ENCODE data around the gene CENPM. TPM values are rescaled to one million over a fixed set of nuclear protein-coding genes. Genes with fewer than 3 reads are reported as not detected.
A peak's percentile ranks its signal among the peaks of the same experiment; 100 is the strongest.

The CENPM gene
- total RNA-seq, 1 donor from 2014 or later, result 3.2 TPM

DNA sequence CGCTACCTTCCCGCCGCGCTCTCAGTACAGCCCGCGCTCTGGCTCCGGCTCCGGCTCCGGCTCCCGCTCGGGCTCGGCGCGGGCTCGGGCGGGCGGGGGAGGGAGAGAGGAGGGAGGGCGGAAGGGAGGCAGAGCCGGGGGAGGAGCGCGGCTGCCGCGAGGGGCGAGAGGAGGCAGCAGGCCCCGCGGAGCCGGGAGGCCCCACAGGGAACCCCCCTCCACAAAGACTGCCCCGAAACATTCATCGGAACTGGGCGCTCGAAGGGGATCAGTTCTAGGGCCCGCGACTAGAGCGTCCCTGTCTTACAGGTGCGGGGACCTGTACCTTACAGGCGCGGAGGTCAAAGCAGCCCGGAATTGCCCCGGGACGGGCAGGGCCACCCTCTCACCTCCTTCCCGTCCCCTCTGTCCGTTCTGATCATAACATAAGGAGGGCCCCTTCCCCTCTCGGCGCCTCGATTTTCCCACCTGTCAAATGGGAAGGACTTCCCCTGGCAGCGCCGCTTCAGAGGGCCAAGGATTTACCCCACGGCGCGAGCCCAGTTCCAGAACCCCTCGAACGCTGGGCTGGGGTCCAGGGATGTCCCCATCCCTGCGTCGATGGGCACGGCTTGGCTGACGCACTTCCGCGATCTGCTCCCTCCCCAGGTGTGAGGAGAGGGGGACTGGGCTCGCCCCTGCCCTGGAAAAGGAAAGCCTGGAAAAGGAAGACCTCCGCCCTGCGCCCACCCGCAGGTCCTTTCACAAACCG lies 31.7 kb downstream of the CENPM start, which contains the start of gene SHISA8:
TSS of gene SHISA8 (minus strand) at position 40 of the 751 bp plus-strand sequence. CDS start 407 bp downstream, outside the sequence.
- no peak for DNase-seq (ENCODE audit: low spot score)

DNA sequence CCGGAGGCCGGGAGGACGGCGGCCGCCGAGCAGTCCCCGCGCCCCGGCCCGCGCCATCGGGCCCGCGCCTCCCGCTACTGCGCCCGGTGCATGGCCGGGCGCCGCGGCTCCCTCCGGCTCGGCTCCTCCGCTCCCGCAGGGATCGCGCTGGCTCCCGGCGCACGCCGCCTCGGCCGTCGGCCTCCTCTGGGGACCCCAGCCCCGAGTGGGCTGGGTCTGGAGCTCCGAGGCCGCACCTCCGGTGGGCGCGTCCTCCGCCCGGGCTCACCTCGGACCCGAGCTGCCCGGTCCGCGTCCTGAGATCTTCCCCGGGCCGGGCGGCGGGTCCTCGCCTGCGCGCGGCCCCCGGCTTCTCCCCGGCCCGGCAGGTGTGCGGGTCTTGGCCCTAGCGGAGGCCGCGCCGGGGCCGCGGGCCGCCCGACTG lies 32.3 kb downstream of the CENPM start:
- no peak for DNase-seq (ENCODE audit: low spot score)

DNA sequence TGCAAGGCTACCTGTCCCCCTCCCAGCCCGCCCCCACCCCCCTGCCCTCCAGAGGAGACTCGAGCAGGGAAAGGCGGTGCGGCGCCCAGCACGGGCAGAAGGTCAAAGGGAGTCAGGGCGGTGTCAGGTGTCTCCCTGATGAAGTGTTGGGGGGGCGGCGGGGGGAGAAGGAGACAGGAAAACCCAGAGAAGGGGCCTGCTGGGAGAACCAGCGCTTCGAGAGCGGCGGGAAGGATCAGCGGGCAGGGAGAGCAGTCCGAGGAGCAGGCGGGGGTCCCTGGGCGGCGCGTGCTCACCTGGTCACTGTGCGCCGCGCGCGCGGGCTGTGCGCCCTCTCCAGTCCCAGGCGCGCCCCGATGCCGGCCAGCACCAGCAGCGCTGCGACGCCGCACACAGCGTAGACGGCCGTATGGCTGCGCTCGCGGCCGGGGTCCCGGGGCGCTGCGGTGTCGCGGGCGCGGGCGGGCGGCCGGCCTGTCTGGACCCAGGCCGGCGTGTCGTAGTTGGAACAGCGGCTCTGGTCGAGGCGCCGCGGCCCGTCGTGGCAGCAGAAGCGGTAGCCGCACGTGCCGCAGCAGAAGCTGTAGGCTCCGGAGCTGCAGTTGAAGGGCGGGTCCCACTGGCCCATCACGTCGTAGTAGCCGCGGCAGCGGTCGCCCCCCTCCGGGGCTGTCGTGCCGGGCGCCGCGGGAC lies 33.0 kb downstream of the CENPM start:
- no peak for DNase-seq (ENCODE audit: low spot score)

DNA sequence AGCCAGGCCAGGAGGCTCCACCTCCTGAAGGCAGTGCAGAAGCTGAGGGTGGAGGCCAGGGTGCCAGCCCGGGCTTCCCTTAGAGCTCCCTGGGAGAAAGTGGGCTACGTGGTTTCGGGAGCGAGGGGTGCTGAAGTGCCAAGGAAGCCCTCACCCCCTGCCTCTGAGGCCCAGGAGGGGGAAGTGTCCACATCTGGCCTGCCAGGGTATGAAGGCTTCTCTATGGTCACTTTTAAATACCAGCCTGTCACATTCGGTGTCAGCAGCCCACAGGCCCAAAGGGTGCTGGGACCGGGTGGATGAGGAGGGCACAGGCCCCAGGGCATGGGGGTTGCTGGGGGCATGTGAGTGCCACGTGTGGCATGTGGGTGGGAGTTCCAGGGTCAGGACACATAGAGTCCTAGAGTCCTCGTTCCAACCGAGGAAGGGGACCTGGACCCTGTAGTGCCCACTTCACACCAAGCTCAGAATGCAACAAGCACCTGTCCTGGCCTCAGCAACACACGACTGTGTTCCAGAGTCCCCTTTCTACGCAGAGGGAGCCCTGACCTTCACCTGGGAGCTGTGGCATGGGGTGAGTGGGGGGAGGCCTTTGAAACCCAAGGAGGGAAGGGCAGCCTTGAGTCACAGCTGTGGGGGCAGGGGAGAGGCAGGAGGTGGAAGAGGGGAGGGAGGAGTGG lies 33.8 kb downstream of the CENPM start:
- no peak for DNase-seq (ENCODE audit: low spot score)

DNA sequence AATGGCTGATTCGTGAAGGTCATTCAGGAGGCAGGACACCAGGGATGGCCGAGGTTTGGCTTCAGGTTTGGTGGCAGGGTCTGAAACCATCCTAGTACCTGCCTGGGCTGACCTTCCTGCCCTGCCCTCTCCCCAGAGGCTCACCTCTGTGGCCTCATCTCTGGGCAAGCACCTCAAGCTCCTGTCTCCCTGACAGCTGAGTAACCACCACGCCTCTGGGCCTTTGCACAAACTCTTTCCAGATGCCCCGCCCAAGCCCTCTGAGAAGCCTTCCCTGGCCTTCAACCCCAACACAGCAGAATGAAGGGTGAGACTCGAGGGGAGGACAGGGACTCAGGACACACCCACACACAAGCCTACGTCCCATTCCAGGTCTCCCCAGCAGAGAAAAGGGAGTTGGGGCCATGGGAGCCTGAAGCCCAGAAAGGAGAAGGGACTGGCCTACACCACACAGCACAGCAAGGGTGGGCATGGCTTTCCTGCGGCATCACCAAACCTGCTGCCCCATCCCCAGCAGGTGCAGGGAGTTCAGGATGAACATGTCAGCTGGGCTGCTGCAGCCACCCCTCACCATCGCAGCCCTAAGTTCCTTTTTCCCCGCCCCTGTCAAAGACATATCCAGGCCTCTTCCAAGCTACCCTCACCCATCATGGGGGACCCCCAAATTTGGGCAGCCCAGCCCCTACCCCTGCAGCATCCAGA lies 34.5 kb downstream of the CENPM start:
- DNase-seq (ENCODE audit: low spot score), result no peak

DNA sequence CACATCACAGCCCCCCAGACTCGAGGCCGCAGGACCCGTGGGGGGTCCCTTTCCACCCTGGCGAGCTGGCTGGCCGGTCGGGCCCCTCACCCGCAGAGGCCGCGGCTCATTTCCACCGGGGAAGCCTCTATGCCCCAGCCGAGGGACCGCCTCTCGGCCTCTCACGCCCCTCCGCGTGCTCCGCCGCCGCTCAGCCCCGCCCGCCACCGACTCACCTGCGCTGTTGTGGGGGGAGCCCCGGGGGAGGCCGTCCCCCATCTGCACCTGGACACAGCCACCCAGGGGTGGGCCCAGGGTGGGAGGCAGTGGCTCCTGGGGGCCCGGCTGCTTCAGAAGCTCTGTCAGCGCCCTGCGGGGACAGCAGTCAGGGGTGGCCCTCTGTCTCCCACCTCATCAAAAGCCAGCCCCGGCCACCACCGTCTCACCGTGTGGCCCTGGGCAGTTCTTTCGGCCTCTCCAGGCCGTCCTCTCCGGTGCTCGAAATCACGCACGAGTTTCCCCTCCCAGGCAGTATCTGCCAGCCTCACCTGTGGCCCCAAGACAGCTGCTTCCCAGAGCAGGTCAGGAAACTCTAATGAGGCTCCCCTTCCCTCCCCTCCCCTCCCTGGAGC lies 35.8 kb downstream of the CENPM start:
- no peak for DNase-seq (ENCODE audit: low spot score)

DNA sequence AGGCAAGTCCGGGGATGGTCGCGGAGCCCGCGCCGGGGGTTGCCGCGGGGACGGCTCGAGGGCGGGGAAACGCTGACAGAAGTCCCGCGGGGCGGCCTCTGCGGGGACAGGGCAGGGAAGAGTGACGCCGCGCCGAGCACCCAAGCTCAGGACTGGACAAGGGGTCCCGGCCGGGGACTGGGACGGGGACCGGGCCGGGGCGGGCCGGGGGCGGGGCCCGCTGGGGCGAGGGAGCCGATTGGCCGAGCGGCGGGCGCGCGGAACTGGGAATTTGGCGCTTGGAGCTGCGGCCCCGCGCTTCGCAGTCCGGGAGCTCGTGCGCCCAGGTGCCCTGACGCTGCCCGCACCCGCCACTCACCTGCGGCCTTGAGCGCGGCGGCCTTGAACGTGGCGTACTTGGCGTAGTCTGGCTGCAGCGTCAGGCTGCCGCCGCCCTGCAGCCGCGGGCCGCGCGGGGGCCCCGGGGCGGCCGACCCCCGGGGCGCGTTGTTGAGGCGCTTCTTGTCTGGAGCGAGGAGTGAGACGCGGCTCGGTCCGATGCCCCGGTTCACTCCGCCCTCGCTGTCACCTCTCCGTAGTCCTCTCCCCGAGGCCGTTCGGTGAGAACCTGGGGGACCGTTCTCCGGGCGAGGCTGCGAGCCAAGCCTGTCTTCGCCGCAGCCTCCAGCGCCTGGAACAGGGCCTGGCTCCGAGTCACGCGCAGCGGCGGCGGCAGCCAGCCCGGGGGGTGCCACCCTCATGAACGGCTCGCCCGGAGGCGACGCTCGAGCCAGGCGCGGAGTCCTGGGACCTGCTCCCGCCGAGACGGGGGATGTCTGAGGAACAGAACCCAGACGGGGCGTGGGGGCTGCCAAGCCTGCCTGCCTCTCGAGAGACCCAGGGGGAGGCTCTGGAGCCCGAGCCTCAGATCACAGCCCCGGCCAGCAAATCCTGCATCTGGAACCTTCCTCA lies 36.6 kb downstream of the CENPM start:
- peak; percentile 30 for DNase-seq (ENCODE audit: low spot score)

DNA sequence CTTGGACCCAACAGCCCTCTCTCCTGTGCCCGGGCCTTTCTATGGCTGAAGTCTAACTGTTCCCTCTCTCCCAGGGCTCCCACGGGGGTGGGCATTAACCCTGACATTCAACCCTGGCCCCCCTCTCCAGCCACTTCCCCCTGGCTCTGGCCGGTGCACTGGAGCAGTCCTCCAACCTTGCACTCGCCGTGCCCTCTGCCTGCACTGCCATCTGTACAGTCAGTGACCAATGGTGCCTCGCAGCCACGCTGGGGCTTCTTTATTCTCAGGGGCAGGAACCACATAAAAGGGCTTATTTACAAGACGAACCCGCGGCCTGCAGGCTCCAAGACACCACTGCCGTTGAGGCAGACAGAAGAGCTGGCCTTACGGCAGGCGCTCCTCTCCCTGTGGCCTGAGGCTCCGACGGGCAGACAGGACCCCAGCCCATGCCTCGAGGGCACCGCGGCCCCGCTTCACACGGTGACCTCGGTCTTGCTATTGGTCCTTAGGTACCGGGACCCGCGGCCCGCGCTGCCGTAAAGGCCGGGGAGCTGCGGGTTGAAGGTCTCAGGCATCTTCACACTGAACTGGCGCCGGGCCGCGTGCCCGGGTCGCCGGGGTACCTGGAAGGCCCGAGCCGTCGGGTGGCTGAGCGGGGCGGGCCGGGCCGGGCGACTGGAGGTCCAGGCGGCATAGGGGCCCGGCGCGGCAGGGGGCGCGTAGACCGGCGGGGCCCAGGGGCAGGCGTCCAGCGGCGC lies 37.5 kb downstream of the CENPM start:
- no peak for DNase-seq (ENCODE audit: low spot score)

DNA sequence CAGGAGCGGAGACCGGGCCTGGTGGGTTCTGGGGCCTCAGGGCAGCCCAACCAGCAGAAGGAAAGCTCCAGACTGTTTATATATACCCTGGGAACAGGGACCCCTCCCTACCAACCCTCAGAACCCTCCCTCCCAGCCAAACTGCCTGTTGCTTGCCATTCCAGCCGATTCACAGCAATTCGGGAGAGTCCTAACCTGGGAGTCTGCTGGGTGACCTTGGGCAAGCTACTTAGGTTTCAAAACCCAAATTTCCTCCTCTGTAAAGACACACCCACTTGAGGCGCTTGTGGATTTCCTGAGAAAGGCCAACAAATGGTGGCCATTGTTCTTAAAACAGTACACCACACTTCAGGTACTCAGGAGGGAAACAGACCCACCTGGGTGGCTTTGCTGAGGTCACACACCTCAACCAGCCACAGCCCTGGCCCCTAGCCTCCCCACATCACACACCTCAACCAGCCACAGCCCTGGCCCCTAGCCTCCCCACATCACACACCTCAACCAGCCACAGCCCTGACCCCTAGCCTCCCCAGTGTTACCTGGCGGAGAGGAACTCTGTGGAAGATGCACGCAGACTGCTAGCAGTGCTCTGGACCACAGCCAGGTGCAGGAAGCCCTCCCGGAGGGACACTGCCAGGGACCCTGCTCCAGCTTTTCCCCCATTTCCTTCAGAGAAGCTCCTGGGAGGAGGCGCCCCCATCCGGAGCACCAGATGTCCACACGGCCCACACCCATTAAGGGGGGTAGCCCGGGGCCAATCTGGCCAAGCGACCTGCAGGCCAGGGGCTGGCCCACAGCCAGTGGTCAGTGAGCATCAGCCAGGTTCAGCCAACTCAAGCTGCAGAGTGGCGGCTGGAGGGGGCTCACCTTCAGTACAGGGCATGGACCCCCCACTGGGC lies 38.3 kb downstream of the CENPM start:
- DNase-seq (ENCODE audit: low spot score), result no peak

DNA sequence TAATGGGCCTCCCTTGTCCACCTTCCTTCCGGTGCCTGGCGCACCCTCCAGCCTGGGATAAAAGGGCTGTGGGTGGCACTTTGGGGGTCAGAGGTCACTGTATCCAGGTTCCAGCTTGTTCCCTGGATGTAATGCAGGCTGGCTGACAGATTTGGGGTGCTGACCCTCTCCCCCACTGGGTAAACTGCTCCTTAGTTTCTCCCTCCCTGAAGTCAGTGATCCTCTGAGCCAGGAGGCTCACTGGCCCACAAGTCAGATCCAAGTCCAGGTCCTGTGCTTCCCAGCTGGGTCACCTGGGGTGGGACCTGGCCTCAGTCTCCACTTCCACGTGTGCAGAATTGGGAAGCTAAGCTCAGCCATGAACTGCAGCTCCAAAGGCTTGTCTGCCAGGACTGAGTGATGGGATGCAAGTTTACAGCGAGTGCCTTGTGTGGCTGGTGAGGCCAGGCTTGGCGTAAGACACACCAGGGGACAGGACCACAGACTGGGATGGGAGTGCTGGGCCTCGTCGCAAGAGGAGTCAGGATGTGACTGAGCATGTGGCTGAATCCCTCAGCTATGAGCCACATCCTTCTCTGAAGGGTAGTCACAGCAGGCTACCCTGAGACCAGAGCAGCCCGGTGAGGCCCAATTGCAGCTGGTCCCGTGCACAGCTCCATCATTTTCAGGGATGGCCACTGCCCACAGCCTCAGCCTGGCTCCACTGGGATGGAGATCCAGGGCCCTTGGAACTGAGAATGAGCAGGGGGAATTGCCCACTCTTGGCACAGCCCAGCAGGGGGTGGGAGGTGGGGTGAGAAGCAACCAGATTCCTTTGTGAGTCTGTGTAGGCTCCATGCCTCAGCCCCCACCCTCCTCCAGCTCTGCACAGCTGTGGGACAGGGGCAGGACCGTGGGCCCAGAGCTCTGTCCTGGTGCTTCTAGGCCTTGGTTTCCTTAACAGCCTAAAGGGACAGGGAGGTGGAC lies 39.2 kb downstream of the CENPM start:
- DNase-seq (ENCODE audit: low spot score), result no peak

DNA sequence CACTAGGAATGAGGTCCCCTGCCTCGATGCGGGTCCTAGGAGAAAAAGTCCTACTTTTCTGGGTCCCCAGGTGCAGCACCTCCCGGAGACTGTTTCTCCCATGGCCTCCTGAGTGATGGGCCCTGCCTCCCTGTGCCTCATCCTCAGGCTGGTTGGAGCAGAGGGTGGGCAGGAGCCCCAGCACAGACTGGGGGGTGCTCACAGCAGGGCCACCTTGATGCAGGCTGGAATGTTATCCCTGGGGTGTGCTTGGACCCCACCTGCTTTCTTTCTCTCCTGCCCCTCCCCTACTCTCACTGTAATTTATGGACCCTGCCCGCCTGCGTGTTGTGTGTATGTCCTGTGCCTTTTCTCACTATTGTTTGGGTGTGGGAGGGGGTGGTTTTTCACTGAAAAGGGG lies 40.1 kb downstream of the CENPM start:
- DNase-seq (ENCODE audit: low spot score), result no peak

DNA sequence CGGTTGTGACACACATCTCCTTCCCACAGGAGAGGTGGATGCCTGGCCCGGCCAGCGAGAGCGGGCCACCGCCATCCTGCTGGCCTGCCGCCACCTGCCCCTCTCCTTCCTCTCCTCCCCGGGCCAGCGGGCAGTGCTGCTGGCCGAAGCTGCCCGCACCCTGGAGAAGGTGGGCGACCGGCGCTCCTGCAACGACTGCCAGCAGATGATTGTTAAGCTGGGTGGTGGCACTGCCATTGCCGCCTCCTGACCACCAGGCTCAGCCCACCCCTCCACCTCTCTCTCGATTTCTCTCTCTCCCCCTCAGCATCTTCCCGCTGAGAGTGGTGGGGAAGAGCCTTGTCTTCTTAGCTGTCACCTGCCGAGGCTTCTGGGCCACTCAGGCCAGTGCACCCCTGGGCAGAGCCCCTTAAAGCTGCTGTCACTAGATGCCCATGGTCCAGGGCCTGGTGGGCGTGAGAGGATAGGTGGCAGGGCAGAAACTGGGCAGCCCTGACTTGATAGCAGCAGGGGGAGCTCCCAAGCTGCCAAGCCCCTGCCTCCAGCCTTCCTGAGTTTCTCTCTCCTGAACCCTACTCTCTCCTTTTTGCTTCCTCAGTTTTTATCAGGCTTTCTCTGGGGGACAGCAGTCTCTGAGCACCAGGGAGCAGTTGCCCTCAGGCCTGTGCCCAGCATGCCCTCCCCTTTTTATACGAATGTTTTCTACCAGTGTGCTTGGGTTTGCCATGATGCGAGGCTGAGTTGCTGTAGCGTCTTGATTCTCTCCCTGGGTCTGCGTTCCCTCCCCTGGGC lies 41.3 kb downstream of the CENPM start:
- no peak for DNase-seq (ENCODE audit: low spot score)

DNA sequence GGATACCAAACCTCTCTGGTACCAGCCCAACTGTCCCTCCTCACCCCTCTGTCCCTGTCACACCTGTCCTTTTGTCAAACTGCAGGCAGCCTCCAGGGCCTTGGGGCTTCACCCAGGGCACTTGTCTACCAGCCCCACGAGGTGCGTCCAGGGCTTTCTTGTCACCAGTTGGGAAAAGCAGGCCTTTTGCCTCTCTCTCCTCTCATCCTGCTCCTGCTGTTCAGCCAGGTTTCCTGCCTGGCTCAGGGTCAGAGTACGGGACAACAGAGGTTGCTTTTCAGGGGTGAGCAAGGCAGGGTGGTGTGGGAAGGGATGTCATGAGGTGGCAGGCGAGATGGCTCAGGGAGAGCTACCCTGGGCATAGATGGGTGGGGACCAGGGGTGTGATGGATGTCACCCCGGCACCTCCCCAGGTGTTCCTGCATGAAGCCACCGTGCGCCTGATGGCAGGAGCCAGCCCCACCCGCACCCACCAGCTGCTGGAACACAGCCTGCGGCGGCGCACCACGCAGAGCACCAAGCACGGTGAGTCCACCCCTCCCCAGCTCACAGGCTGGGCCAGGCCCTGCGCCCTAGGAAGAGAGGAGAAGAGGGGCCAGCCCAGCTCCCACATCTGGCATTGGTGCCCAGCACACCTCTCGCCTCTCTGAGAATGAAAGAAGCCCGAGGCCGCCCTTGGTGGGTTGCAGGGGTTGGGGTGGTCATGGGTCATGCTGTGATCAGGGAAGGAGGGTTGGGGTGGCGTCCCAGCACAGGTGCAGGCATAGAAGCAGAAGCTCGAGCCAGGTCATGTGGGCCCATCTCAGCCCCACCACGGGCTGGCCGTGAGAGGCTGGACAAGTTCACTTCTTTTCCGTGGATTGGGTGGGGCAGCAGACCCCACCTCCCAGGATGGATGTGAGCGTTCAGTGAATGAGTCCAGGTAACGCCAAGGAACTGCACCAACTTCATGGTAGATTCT lies 42.2 kb downstream of the CENPM start:
- DNase-seq (ENCODE audit: low spot score), result no peak

DNA sequence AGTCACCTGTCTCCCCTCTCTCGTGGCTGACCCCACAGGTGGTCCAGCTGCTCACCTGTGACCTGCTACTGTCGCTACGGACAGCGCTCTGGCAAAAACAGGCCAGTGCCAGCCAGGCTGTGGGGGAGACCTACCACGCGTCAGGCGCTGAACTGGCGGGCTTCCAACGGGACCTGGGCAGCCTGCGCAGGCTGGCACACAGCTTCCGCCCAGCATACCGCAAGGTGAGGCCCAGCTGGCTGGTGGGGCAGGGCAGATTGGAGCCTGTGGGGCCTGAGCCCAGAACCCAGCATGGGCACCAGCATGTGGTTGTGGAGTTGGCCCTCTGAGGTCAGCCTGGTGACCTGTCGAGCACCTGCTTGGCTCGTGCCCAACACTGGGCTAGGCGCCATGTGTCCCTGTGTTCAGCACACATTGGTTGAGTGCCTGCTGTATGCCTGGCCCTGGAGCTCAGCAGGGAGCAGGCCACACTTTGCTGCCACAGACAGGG lies 44.0 kb downstream of the CENPM start:
- no peak for DNase-seq (ENCODE audit: low spot score)

DNA sequence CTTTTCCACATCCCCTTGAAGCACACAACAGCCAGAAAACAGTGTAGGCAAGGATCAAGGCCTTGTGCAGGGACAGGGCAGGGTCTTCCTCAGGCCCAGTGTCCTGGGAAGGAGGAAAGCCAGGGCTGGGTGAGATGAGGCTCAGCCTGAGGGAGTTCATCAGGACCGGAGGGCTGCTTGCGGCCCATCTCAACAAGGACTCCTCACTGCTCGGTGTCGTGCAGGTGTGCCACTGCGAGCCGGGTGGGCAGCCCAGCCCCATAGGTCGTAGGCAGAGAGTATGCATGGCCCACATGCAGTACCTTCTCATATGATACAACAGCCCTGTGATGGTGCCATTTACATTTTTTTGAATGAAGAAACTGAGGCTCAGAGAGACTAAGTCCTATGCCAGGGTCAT lies 44.9 kb downstream of the CENPM start:
- DNase-seq (ENCODE audit: low spot score), result no peak
